Suprapubic skin (tissue), 4 donors: ENCODE data around the gene CALR. TPM values are rescaled to one million over a fixed set of nuclear protein-coding genes. Genes with fewer than 3 reads are reported as not detected.
"Not testable (repeated sequence)": the region's sequence is repeated elsewhere in the genome, so short reads cannot be mapped to it uniquely, and the experiment has no call there.

Experiments
- DNase-seq, 2 donors: peaks; one replicate each; pipeline ENCODE4 v3.0.0-alpha.2; 2019; ENCODE audit warnings: low spot score in 2 of 2
- H3K27ac ChIP-seq: fragments of 200-600 bp; sonication (generic); one replicate; pipeline ENCODE4 v1.5.1; 2019
- H3K27me3 ChIP-seq: fragments of 200-600 bp; sonication (generic); one replicate; pipeline ENCODE4 v1.5.1; 2019
- H3K36me3 ChIP-seq: fragments of 200-600 bp; sonication (generic); one replicate; pipeline ENCODE4 v1.5.1; 2019
- H3K4me1 ChIP-seq: fragments of 200-600 bp; sonication (generic); one replicate; pipeline ENCODE4 v1.5.1; 2019
- H3K4me3 ChIP-seq: fragments of 200-600 bp; sonication (generic); one replicate; pipeline ENCODE4 v1.5.1; 2019; ENCODE audit warnings: mild to moderate bottlenecking
- H3K9me3 ChIP-seq: fragments of 200-600 bp; sonication (generic); one replicate; pipeline ENCODE4 v1.5.1; 2019
- CTCF ChIP-seq, 2 donors: fragments of 200-600 bp in 1 of 2; fragments of 450-650 bp in 1 of 2; sonication (generic) in 1 of 2; IDR thresholded peaks; one replicate each; pipeline ENCODE4 v1.5.1; 2016 to 2019; ENCODE audit warnings: antibody characterized with exemption in 2 of 2, mild to moderate bottlenecking in 1 of 2, moderate library complexity in 1 of 2
- EP300 ChIP-seq: sonication (generic); formaldehyde crosslinking; IDR thresholded peaks from one replicate; pipeline ENCODE4 v1.6.1; 2017; ENCODE audit warnings: antibody characterized with exemption
- POLR2A ChIP-seq, 2 donors: fragments of 450-650 bp; IDR thresholded peaks; one replicate each; pipeline ENCODE4 v1.6.1; 2017; ENCODE audit warnings: antibody characterized with exemption in 2 of 2, mild to moderate bottlenecking in 2 of 2, moderate library complexity in 2 of 2
- POLR2AphosphoS5 ChIP-seq, 3 donors: sonication (generic); formaldehyde crosslinking; IDR thresholded peaks; one replicate each; pipeline ENCODE4 v1.6.1; 2017; ENCODE audit warnings: antibody characterized with exemption in 3 of 3
- WGBS: methylation state at CpG from one replicate; pipeline ENCODE4 v1.1.5; 2018; 5-methylcytosine and 5-hydroxymethylcytosine counted together
- total RNA-seq, 4 donors: library from RNA; depleted of rRNA; stranded (reverse); fragments of >200 nt; gene quantifications; one replicate each; pipeline ENCODE4 v1.1.0, GENCODE V29; 2016

CALR gene
- total RNA-seq, result 100 to 1,000 TPM; 131 to 285 (median 237) TPM

DNA sequence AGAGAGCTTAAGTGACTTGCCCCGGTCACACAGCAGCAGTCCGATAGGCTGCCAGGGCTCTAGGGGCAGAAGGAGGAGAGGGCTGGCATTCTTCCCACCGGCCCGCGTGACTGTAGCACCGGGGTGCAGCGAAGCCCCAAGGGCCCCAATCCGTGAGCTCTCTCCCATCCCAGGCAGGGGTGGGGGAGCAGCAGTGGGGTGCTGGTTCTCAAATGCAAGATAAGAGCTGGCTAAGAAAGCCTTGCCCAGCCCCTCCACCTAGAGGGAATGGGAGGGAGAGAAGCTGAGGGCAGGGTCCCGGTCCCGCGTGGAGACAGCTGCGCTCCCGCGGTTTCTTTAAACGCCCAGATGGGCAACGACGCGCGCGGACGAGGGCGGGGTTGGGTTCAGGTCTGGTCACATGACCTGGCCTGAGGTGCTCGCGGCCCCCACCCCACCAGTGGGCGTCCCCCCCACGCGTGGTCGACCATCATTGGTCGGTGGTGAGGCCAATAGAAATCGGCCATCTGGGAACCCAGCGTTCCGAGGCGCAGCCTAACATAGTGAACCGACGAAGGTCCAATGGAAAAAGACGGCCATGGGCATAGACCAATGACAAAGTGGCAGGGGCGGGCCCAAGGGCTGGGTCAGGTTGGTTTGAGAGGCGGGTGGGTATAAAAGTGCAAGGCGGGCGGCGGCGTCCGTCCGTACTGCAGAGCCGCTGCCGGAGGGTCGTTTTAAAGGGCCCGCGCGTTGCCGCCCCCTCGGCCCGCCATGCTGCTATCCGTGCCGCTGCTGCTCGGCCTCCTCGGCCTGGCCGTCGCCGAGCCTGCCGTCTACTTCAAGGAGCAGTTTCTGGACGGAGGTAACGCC lies at the start of gene CALR:
CALR (plus strand) TSS at position 683 of the 852 bp plus-strand sequence; CDS start at position 754, 71 bp downstream.
- Histone ChIP-seq H3K27ac (peak within 1 kb of the TSS; percentile 91), H3K9me3 (no peaks in the 10 kb centered on the region), H3K36me3 (peaks cover 33% of the 10 kb centered on the region), H3K27me3 (no peaks in the 10 kb centered on the region), H3K4me1 (peaks cover 50% of the 10 kb centered on the region), H3K4me3 (peak within 1 kb of the TSS; percentile 99)
- 1% methylated on average over 48 of the region's 63 CpGs for WGBS
- peak; percentile 100 for DNase-seq
- TF ChIP-seq POLR2A (IDR thresholded peaks at IDR 0.05) (peak; percentile 97 to 98), CTCF (IDR thresholded peaks at IDR 0.05) (no peak), POLR2AphosphoS5 (IDR thresholded peaks at IDR 0.05) (peak; percentile 55 to 97 (median 90)), EP300 (no peak)

DNA sequence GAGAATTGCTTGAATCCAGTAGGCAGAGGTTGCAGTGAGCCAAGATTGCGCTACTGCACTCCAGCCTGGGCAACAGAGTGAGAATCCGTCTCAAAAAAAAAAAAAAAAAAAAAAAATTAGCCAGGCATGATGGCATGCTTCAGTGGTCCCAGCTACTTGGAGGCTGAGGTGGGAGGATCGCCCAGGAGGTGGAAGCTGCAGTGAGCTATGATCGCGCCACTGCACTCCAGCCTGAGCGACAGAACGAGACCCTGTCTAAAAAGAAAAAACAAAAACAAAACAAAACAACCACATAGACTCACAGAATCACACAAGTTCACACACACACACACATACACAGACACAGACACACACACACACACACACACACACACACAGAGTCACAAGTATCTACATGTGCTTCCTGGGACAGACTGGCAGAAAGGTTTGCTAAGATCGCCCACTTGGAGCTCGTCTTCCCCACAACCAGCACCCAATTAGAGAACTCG lies 48.1 kb upstream of the CALR start:
- peak overlapping the region; percentile 89 for H3K4me3 ChIP-seq
- H3K9me3 ChIP-seq, DNase-seq, H3K27me3 ChIP-seq: not testable (repeated sequence)
- H3K4me1 ChIP-seq, result peaks cover 26% of the 10 kb centered on the region
- H3K27ac ChIP-seq, result peak overlapping the region; percentile 59
- peaks cover 14% of the 10 kb centered on the region for H3K36me3 ChIP-seq
- WGBS, result 36% methylated on average over 10 of the region's 10 CpGs

DNA sequence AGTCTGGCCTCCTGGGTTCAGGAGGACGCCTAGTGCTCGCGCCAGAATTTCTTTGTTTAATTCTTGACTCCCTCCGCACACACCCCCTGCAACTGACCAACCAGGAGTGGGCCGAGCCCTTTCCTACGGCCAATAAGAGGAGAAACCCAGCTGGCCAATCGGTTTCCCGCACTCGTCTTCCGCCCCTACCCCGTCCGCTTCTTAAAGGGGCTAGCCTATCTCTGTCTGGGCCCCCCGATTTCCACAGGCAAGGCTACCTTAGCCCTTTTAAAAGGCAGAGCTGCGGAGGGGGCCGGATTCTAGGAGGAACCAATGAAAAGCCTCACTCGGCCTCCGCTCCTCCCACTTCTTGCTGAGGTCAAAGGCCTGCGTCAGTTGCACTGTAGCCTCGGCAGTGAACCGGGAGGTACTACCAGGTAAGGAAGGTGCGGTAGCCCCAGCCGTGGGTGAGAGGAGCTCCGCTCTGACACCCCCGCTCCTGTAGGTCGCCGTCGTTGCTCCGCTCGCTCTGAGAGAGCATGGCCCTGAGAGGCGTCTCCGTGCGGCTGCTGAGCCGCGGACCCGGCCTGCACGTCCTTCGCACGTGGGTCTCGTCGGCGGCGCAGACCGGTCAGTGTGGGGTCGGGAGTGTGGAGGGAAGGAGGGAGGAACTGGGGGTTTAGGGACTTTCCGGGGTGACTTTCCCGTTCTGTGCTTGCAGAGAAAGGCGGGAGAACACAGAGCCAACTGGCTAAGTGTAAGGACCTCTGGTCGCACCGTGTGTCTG lies 47.4 kb upstream of the CALR start, which contains the start of gene GCDH:
GCDH (plus strand) TSS at position 374 of the 766 bp plus-strand sequence; CDS start at position 519, 145 bp downstream.
- H3K27ac ChIP-seq, result peak within 1 kb of the TSS; percentile 77
- WGBS, result 0% methylated on average over 44 of the region's 49 CpGs
- peaks cover 16% of the 10 kb centered on the region for H3K36me3 ChIP-seq
- H3K4me1 ChIP-seq, result peaks cover 20% of the 10 kb centered on the region
- no peaks in the 10 kb centered on the region for H3K9me3 ChIP-seq
- H3K27me3 ChIP-seq, result peaks cover 3% of the 10 kb centered on the region
- DNase-seq, result peak; percentile 99
- TF ChIP-seq POLR2A (IDR thresholded peaks at IDR 0.05) (peak in 1 of 2 donors; percentile 16), EP300 (no peak), POLR2AphosphoS5 (IDR thresholded peaks at IDR 0.05) (peak in 1 of 3 donors; percentile 38), CTCF (IDR thresholded peaks at IDR 0.05) (no peak)
- peak within 1 kb of the TSS; percentile 89 for H3K4me3 ChIP-seq

GRCh38 chr19:12891553-12892021 lies 46.8 kb upstream of the CALR start:
- peaks cover 23% of the 10 kb centered on the region for H3K36me3 ChIP-seq
- peak overlapping the region; percentile 77 for H3K27ac ChIP-seq
- peak in 1 of 2 donors; percentile 71 for DNase-seq
- peak overlapping the region; percentile 89 for H3K4me3 ChIP-seq
- TF ChIP-seq POLR2AphosphoS5 (IDR thresholded peaks at IDR 0.05), result no peak
- no peak for TF ChIP-seq EP300
- TF ChIP-seq CTCF (IDR thresholded peaks at IDR 0.05), result no peak
- no peak for TF ChIP-seq POLR2A (IDR thresholded peaks at IDR 0.05)
- no peaks in the 10 kb centered on the region for H3K9me3 ChIP-seq
- H3K4me1 ChIP-seq, result peaks cover 17% of the 10 kb centered on the region
- no peaks in the 10 kb centered on the region for H3K27me3 ChIP-seq
- 0% methylated on average over 1 of the region's 26 CpGs for WGBS

DNA sequence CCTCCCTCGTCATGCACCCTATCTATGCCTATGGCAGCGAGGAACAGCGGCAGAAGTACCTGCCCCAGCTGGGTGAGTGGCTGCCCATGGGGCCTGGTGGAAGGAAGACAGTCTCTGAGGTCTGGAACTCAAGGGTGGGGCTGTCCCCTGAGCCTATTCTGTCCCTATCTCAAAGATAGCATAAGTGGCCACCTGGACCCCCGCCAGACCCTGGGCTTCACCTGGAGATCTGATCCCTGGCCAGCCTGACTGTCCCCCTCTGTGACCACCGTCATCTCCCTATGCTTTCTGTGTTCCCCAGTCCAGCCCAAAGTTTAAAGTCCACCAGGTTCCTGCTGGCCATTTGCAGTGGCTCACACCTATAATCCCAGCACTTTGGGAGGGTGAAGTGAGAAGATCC lies 44.8 kb upstream of the CALR start:
- Histone ChIP-seq H3K27me3 (no peaks in the 10 kb centered on the region), H3K4me1 (peaks cover 17% of the 10 kb centered on the region), H3K27ac (no peak overlapping the region), H3K4me3 (no peak overlapping the region), H3K36me3 (peaks cover 38% of the 10 kb centered on the region), H3K9me3 (no peaks in the 10 kb centered on the region)
- no peak for DNase-seq
- 96% methylated on average over 3 of the region's 5 CpGs for whole genome bisulfite sequencing
- TF ChIP-seq POLR2AphosphoS5 (IDR thresholded peaks at IDR 0.05) (no peak), CTCF (IDR thresholded peaks at IDR 0.05) (no peak), POLR2A (IDR thresholded peaks at IDR 0.05) (no peak), EP300 (no peak)
